ENCODE data around the gene ABCB8. TPM values are rescaled to one million over a fixed set of nuclear protein-coding genes. Genes with fewer than 3 reads are reported as not detected.

ABCB8 gene
- total and polyA plus RNA-seq, 2 of the 8 experiments (the other 6 are each of a cell fraction or from before 2014, with no cell fraction given), result 17.7 to 27.0 TPM

DNA sequence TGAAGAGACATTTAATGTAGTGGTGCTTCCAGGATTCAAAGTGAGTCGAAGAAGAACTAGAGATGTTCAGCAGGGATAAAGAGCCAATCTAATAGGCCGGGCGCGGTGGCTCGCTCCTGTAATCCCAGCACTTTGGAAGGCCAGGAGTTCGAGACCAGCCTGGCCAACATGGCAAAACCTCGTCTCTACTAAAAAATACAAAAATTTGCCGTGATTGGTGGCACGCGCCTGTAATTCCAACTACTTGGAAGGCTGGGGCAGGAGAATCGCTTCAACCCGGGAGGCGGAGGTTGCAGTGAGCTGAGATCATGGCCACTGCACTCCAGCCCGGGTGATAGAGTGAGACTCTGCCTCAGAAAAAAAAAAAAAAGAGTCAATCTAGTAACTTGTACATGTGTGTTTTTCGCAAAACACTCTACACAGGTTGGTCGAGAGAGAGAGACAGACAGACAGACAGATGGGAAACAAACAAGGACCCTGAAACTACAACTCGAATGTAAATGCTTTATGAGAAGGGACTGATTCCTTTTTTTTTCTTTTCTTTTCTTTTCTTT is 775 bp downstream of the ABCB8 start:
- DNase-seq (ENCODE audit: low read depth in 1 of 2, low spot score in 2 of 2), result no peak
- WGBS, 2 experiments (ENCODE audit: extremely low coverage in 1 of 2, insufficient coverage in 1 of 2, insufficient read length in 1 of 2, insufficient replicate concordance in 2 of 2, low coverage in 1 of 2, low lambda C conversion rate in 2 of 2, missing lambda C conversion rate in 1 of 2), result 71% methylated on average over 15 of the region's 17 CpGs; no CpG with 5 or more reads in 1 of the 2 experiments
- Histone ChIP-seq H2BK120ac (replicated peaks; ENCODE audit: low read depth, low read length) (no peak overlapping the region), H3K79me2 (ENCODE audit: control insufficient read depth in 1 of 2, insufficient read depth in 2 of 2, low read length in 2 of 2) (no peaks in the 10 kb centered on the region), H3K4me2 (ENCODE audit: insufficient read depth in 1 of 2, low read depth in 2 of 2, low read length in 2 of 2) (peak overlapping the region; percentile 70 to 90), H4K91ac (replicated peaks; ENCODE audit: insufficient read length, low read length) (no peak overlapping the region), H3K4me3 (ENCODE audit: extremely low read depth in 1 of 4, insufficient read depth in 2 of 4, low read depth in 3 of 4, low read length in 4 of 4) (peak overlapping the region; percentile 66 to 97 (median 80)), H3K23ac (ENCODE audit: insufficient read length) (no peak overlapping the region), H2BK15ac (ENCODE audit: low read length) (no peak overlapping the region), H3K56ac (replicated peaks; ENCODE audit: insufficient read length, low read depth, low read length) (no peak overlapping the region), H2BK5ac (ENCODE audit: low read depth, low read length) (no peak overlapping the region), H4K20me1 (replicated peaks in 1 of 2; ENCODE audit: control insufficient read depth in 1 of 2, insufficient read depth in 2 of 2, low read length in 2 of 2) (peaks cover 0 to 2% of the 10 kb centered on the region in 2 experiments), H3K79me1 (ENCODE audit: low read depth, low read length) (no peaks in the 10 kb centered on the region; the same call in 1 of the 2 replicates), H4K8ac (ENCODE audit: extremely low read depth, insufficient read depth, low read length) (no peak overlapping the region), H4K5ac (ENCODE audit: insufficient read length, low read depth, low read length) (no peak overlapping the region), H2AK5ac (ENCODE audit: low read depth, low read length) (no peak overlapping the region), H2BK12ac (ENCODE audit: low read depth, low read length) (no peak overlapping the region), H3K14ac (ENCODE audit: insufficient read length) (no peak overlapping the region), H3K36me3 (ENCODE audit: control insufficient read depth in 2 of 4, insufficient read depth in 4 of 4, low read length in 3 of 4) (no peaks in the 10 kb centered on the region), H3K4me1 (replicated peaks in 1 of 4; ENCODE audit: control insufficient read depth in 3 of 4, insufficient read depth in 4 of 4, low read length in 3 of 4) (peaks cover 0 to 4% (median 2%) of the 10 kb centered on the region in 4 experiments; a peak in 2 of 7 replicates), H3K9me3 (ENCODE audit: insufficient read depth in 2 of 2, low read depth in 1 of 2, low read length in 1 of 2) (no peaks in the 10 kb centered on the region), H3K18ac (ENCODE audit: extremely low read depth, low read length) (no peak overlapping the region), H3K9ac (replicated peaks in 1 of 4; ENCODE audit: extremely low read depth in 1 of 4, low read depth in 3 of 4, low read length in 3 of 4) (no peak overlapping the region), H3K23me2 (ENCODE audit: low read depth, low read length) (peaks cover 3% of the 10 kb centered on the region; the same call in 1 of the 2 replicates), H3K27me3 (replicated peaks in 1 of 4; ENCODE audit: control insufficient read depth in 3 of 4, extremely low read depth in 1 of 4, insufficient read depth in 3 of 4, low read length in 3 of 4) (peaks cover 0 to 4% (median 0%) of the 10 kb centered on the region in 4 experiments; a peak in 2 of 7 replicates), H3K27ac (ENCODE audit: low read depth, low read length) (no peak overlapping the region), H2AFZ (ENCODE audit: low read length) (no peak overlapping the region), H2BK20ac (ENCODE audit: low read length) (no peak overlapping the region), H3K4ac (replicated peaks; ENCODE audit: insufficient read length, low read depth, low read length) (no peak overlapping the region)
- ChIA-PET POLR2A (ENCODE audit: partially characterized antibody) (interaction anchor here (0.6 to 3.2 kb wide), 10 partner anchors 11 to 82 kb away, joined by 3 to 18 read pairs (median 3); partner anchors contain the start of gene CDK5), CTCF (ENCODE audit: partially characterized antibody) (interaction anchor here (0.7 to 2.7 kb wide), 12 partner anchors 10 to 83 kb away, joined by 3 to 24 read pairs (median 4); partner anchors contain the start of gene CDK5)
- TF ChIP-seq CBX5 (IDR thresholded peaks at IDR 0.05; ENCODE audit: low read depth, low read length), result no peak
- no peak for TF ChIP-seq SP2 (IDR thresholded peaks at IDR 0.05; ENCODE audit: low read length)
- TF ChIP-seq RFX5 (IDR thresholded peaks at IDR 0.05; ENCODE audit: borderline replicate concordance, low read depth, low read length), result no peak
- TF ChIP-seq GTF2F1 (IDR thresholded peaks at IDR 0.05; ENCODE audit: borderline replicate concordance, low read depth, low read length), result no peak
- TF ChIP-seq CBX8 (IDR thresholded peaks at IDR 0.05; ENCODE audit: borderline replicate concordance, low read depth, low read length), result no peak
- TF ChIP-seq SIRT6 (IDR thresholded peaks at IDR 0.05; ENCODE audit: low read length), result no peak
- TF ChIP-seq BCL11A (IDR thresholded peaks at IDR 0.05; ENCODE audit: low read depth in 2 of 2, low read length in 2 of 2), result no peak
- no peak for FAIRE-seq
